SW480 (cell line): ENCODE results near the gene OR1J1.

Experiments
- DNase-seq: peaks from one replicate; pipeline ENCODE4 v3.0.0-alpha.2; 2016; ENCODE audit warnings: low spot score

Gene OR1J1, protein sequence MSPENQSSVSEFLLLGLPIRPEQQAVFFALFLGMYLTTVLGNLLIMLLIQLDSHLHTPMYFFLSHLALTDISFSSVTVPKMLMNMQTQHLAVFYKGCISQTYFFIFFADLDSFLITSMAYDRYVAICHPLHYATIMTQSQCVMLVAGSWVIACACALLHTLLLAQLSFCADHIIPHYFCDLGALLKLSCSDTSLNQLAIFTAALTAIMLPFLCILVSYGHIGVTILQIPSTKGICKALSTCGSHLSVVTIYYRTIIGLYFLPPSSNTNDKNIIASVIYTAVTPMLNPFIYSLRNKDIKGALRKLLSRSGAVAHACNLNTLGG

DNA sequence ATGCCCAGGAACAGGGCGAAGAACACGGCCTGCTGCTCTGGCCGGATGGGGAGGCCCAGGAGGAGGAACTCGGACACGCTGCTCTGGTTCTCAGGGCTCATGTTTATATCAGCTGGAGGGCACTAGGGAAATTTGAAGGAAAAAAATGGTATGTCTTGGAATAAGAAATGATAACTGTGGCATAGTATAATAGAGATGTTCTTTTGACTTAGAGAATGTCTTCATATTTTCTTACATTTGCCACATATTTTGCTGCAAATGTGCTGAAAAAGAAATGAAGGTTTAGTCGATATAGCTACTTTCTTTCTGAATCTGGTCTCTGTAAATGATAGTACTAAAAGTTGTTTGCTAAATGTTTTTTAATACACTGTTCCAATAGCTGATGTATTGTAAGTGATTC is at the start of gene OR1J1:
OR1J1 (minus strand) TSS at position 101 of the 400 bp plus-strand sequence; CDS start at position 101, 0 bp downstream.
- no peak for DNase-seq

GRCh38 chr9:122527193-122527592 is 49.5 kb upstream of the OR1J1 start, which contains the start of gene OR1N1:
Gene OR1N1, minus strand, starts transcription at chr9:122527293. Its CDS starts 0 bp downstream, at chr9:122527293.
- DNase-seq = no peak

- DNase-seq = no peak
These were observed 48.9 kb upstream of the OR1J1 start for GRCh38 chr9:122526602-122527001.

DNA sequence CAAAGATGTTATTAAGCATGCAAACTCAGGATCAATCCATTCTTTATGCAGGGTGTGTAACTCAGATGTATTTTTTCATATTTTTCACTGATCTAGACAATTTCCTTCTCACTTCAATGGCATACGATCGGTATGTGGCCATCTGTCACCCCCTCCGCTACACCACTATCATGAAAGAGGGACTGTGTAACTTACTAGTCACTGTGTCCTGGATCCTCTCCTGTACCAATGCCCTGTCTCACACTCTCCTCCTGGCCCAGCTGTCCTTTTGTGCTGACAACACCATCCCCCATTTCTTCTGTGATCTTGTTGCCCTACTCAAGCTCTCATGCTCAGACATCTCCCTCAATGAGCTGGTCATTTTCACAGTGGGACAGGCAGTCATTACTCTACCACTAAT is 41.6 kb upstream of the OR1J1 start:
- DNase-seq = no peak

DNA sequence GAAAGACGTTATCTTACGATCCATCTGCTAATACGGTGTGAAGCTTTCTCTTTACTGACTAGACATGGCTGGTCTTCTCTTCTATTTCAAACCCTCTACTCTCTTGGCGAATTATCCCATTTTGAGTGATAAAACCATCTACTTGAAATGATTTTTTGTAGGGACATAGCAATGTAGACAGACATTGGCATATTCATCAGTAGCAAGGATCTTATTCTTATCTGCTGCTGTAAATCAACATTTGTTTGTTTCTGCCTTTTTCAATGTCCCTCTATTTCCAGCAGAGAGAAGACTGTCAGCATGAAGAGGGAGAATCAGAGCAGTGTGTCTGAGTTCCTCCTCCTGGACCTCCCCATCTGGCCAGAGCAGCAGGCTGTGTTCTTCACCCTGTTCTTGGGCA is 41.1 kb upstream of the OR1J1 start, which contains the start of gene OR1J4:
OR1J4 (plus strand) TSS at position 301 of the 400 bp plus-strand sequence; CDS start at position 301, 0 bp downstream.
- no peak for DNase-seq

DNA sequence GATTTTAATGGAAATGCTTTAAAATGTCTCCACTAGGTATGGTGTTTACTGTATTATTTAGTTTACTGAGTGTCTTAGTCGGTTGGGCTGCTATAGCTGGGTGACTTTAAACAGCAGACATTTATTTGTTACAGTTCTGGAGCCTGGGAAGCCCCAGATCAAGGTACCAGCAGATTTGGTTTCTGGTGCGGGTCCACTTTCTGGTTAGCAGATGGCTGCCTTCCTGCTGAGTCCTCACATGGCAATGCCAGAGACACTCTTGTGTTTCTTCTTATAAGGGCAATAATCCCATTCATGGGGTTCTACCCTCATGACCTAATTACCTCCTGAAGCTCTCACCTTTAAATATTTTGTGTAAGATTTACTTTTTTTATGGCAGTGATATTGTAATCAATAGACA is 40.5 kb upstream of the OR1J1 start:
- no peak for DNase-seq

DNA sequence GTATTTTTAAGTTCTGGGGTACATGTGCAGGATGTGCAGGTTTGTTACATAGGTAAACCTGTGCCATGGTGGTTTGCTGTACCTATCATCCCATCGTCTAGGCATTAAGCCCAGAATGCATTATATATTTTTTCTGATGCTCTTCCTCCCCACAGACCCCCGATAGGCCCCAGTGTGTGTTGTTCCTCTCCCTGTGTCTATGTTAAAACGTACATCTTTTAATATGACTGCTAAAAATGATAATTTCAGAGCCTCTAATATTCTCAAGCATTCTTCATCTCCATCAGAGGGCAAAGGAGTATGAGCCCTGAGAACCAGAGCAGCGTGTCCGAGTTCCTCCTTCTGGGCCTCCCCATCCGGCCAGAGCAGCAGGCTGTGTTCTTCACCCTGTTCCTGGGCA is 32.8 kb upstream of the OR1J1 start, which contains the start of gene OR1J2:
OR1J2 (plus strand) TSS at position 301 of the 400 bp plus-strand sequence; CDS start at position 301, 0 bp downstream.
- no peak for DNase-seq

DNA sequence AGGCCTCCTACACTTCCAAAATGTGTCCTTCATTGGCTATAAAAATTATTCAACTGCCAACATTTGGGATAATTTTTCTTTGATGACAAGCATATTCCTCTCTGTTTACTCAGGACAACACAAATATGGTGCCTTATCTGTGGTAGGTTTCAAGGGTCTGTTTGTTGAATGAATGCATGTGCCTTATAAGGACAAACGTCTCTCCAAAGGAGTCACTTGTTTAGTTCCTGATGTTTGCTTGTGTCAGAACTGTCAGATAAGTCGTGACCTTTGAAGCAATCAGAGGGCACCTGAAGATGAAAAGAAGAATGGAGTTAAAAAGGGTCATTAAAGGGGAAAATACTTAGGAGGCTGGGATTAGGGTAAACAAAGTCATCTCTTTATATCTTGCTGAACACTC is 29.2 kb upstream of the OR1J1 start:
- DNase-seq = no peak

- peak; percentile 38 for DNase-seq
These were observed 21.2 kb upstream of the OR1J1 start for GRCh38 chr9:122498883-122499288.

DNA sequence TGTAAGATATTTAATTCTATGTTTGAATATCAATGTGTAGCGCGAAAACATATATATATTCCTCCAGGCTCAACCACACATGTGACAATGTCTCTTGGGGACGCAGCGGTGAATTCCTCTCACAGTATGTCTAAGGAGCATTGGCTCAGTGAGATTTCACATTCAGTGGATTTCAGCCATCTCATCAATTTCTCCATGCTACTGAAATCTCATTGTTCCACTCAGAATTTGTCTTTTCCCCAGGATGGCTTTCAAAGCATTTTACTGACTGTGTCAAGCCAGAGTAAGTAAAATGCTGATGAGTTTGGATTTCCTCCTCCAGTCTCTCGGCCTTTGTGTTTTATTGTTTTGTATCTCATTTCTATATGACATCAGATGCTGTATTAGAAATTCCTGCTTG is 1.3 kb upstream of the OR1J1 start:
- no peak for DNase-seq

DNA sequence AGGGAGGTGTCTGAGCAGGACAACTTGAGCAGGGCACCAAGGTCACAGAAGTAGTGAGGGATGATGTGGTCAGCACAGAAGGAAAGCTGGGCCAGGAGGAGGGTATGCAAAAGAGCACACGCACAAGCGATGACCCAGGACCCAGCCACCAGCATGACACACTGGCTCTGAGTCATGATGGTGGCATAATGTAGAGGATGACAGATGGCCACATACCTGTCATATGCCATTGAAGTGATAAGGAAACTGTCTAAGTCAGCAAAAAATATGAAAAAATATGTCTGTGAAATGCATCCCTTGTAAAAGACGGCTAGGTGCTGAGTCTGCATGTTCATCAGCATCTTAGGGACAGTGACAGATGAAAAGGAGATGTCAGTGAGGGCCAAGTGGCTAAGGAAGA is 380 bp downstream of the OR1J1 start:
- peak; percentile 6 for DNase-seq

GRCh38 chr9:122475717-122476116 is 2.0 kb downstream of the OR1J1 start:
- no peak for DNase-seq

DNA sequence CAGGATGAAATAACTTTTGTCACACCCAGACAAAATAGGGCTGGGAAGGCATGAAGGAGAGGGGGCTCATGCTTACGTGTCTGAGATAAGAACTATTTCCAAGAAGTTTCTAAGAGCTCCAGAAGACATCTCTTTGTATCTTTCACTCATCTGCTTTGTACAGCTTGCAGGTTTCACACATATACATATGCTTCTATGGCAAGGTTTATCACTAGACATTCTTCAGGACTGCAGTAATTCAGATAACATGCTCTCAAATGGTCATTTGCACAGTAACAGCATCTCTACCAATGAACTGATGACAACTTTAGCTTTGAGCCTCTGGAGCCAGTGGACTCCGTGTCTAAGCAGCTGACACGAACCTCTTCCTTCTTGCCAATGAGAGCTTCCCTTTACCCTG is 3.2 kb downstream of the OR1J1 start:
- no peak for DNase-seq

DNA sequence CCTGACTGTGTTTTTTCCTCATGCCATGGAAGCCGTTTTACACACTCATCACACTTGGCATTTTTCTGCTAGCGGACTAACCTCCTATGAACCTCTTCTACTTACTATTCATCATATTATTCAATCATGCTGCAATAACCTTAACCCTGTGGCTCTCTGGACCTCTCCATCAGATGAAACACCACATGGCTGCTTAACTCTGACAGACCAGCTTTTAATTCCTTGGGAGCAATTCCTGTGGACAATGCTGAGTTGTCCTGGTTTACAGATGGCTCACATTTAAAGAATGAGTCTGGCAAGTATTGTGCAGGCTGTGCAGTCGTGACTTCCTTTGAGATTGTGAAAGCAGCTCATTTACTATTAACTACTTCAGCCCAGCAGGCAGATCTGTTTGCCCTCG is 9.0 kb downstream of the OR1J1 start:
- DNase-seq = no peak

DNA sequence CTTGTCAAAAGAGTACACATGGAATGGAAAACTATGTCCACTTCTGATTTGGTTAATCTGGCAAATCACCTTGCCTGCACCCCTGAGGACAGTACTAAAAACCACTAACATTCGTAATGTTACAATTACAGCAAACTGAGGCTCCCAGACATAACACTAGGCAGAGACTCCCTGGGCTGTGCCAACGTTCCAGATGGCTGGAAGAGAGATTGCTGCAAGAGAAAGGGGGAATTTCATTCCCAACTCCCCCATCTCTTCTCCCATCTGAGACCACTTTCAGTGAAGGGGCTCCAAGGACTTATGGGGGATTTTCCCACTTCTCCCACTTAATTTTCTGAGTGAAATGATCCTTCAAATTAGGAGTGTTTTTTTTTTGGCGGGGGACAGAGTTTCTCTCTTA is 11.3 kb downstream of the OR1J1 start:
- no peak for DNase-seq

DNA sequence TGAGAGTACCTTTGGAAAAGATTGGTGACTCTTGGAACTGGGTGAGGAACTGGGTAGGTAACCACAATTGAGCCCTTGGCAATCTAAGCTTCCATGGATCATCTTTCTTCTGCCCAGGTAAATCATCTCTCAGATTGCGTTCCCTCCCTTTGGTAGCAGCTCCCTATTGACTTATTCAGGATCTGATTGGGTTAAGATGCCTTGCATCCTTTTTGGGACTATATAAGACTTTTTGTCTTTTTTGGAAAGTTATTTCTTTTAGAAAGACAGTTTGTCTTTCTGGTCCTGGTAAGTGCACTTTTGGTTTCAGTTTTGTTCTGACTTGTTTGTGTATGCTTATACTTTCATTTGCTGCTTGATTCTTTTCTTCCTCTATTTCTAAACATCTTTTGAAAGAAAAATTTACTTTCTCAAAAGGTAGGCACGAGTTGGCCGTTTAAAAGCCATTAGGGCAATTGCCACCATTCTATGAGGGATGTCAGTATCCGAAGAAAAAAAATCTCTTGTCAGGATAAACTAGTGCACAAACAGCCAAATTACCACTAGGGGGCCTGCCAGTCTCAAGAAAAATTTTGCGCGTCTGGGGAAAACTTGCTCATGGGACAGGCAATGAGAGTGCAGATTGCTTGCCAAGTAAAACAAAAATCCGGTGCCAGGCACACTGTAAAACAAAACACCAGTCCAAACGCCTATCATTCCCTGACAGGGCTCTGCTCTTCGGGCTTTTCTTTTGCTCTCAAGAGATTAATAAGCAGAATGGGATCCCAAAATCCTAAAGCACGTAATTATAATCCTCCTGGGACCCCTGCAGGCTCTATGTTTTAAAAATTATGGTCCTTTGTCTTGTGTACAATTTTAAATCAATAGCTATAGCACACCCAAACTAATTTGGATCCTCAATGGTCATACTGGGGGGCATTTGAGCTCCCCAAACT is 12.8 kb downstream of the OR1J1 start:
- peak; percentile 71 for DNase-seq

DNA sequence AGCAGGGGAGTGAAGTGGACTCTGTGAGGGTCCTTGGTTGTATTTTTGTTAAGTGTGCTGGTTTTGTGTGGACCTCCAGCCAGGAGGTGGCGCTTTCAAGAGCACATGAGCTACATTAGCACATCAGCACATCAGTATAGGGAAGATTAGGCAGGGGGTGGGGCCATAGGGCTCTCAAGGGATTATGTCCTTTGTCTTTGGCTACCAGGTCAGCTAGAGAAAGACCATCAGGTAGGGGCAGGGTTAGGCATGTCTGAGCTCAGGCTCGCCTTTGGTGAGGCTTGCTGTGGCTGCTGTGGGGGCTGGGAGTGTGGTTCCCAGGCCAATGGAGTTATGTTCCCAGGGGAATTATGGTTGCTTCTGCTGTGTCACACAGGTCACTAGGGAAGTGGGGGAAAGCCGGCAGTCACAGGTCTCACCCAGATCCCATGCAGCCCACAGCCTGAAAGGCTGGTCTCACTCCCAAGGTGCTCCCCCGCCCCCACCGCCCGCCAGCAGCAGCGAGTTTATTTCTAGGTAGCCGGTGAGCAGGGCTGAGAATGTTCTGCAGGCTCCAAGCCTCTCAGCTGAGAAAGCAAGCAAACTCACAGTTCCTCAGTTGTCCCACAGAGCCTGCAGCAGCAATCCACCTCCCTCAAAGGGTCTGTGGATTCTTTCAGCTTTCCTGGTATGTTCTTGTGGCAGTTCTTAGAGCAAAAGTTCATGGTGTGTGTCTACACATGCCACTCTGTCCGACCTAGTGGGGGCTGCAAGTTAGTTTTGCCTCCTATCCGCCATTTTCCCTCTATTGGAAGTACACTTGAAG is 13.7 kb downstream of the OR1J1 start:
- peak; percentile 28 for DNase-seq

- DNase-seq = no peak
These were observed 19.9 kb downstream of the OR1J1 start for GRCh38 chr9:122457787-122458186.

GRCh38 chr9:122456123-122456522 is 21.6 kb downstream of the OR1J1 start:
- no peak for DNase-seq

- no peak for DNase-seq
These were observed 24.0 kb downstream of the OR1J1 start for GRCh38 chr9:122453677-122454135.

DNA sequence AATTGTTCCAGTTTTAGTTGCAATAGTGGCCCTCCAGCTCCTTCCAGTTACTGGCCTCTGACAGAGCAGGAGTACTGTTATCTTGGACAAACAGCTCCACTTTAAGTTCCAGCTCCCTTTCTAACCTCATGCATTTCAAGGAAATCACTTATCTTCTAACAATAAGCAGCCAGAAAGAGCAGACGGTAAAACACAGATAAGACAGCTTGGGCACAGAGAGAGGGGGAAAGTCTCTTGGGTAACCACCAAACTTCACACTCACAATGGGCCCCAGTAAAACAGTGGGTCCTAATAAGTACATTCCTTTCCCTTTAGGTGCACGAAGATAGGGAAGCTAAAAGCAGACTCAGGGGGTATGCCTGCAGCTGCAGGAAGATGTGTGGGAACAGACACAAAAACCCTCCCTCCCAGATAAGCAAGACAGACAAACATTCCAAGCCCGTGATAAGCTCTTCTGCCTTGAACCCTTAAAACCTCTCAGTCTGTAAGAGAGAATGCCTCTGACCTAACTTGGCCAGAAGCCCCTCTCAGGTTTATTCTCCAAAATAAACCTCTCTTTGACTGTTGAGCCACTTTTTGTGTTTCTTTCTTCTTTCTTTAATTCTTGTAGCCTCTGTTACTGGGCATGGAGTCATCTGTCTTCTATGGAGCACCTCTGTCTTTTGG is 30.8 kb downstream of the OR1J1 start:
- no peak for DNase-seq
